Psoas muscle (tissue), 8 donors: Measurements from ENCODE around the gene LRRN2. TPM values are rescaled to one million over a fixed set of nuclear protein-coding genes. Genes with fewer than 3 reads are reported as not detected.

Experiments
- ATAC-seq, 4 donors: fragments of 200-7000 bp; cut with Tn5 transposase; one replicate each; pipeline ENCODE4 v1.9.1; 2020; ENCODE audit warnings: moderate library complexity in 3 of 4, mild to moderate bottlenecking in 2 of 4
- DNase-seq, 2 donors: peaks; one replicate each; pipeline ENCODE4 v3.0.0-alpha.2; 2020
- H3K27ac ChIP-seq: fragments of 200-600 bp; one replicate; pipeline ENCODE4 v1.8.0; 2022
- H3K27me3 ChIP-seq, 3 donors: fragments of 200-600 bp in 1 of 3; one replicate each; pipeline versions ENCODE4 v1.6.1 to v1.8.0; 2013 to 2022; ENCODE audit warnings: low read length in 2 of 3, mild to moderate bottlenecking in 2 of 3, moderate library complexity in 1 of 3; ENCODE audit not compliant: insufficient read depth in 3 of 3
- H3K36me3 ChIP-seq, 2 donors: fragments of 200-600 bp in 1 of 2; one replicate each; pipeline versions ENCODE4 v1.6.1 to v1.8.0; 2013 to 2022; ENCODE audit warnings: low read depth in 1 of 2, mild to moderate bottlenecking in 1 of 2, moderate library complexity in 1 of 2; ENCODE audit not compliant: insufficient read depth in 1 of 2
- H3K4me1 ChIP-seq: fragments of 200-600 bp; one replicate; pipeline ENCODE4 v1.8.0; 2022
- H3K4me3 ChIP-seq: fragments of 200-600 bp; one replicate; pipeline ENCODE4 v1.8.0; 2022; ENCODE audit warnings: mild to moderate bottlenecking
- H3K9me3 ChIP-seq: fragments of 200-600 bp; one replicate; pipeline ENCODE4 v1.8.0; 2022
- CTCF ChIP-seq: fragments of 200-600 bp; IDR thresholded peaks from one replicate; pipeline ENCODE4 v1.8.0; 2022; ENCODE audit warnings: antibody characterized with exemption
- WGBS, 3 donors: extraction: QIAGEN DNeasy Blood & Tissue Kit; methylation state at CpG; one replicate each; pipeline versions ENCODE4 v1.1.6 to v1.1.7; 2013; 5-methylcytosine and 5-hydroxymethylcytosine counted together
- intact Hi-C, 2 donors: fragments of 100-400 bp; cut with DNase I; formaldehyde crosslinking; loops; one replicate each; pipeline versions ENCODE4 v1.11.0 to v1.14.2; 2022
- polyA plus RNA-seq, 3 donors: library from polyadenylated mRNA; stranded (reverse); fragments of 200-250 nt; gene quantifications; one replicate each; pipeline ENCODE4 v1.2.3, GENCODE V29; 2013
- total RNA-seq, 4 donors: library from RNA; stranded (reverse); fragmentation: NEBNext Ultra II Directional in 2 of 4; extraction: Animal tissue kit (Norgen Biotek cat#: 25700) in 2 of 4; gene quantifications; one replicate each; pipeline versions ENCODE4 v1.2.1 to v1.2.4, GENCODE V29; 2021 to 2023
- donor health status: healthy with polysubstance abuse.
- donor health status: DM: no; HTN: no; CAD: no; lungs with moderate emphysema.
- donor health status: Bipolar disorder and iron deficiency.
- donor health status: healthy.
- donor health status: DM: yes; HTN: yes; CAD: no.
- donor health status: DM: no; HTN: no; CAD: no.
- donor health status: DM: no; HTN: no; CAD: no.
- donor health status: DM: yes; HTN: yes; CAD: no.

LRRN2 gene
- total and polyA plus RNA-seq, 7 donors, result 0.71 to 2.2 (median 0.94) TPM

- 86 to 90% (median 89%) methylated on average over 5 of the region's 5 CpGs for WGBS, 3 donors
Measured at GRCh38 chr1:204731985-204732575, 46.5 kb upstream of the LRRN2 start.

GRCh38 chr1:204731509-204731908 lies 46.0 kb upstream of the LRRN2 start:
- Histone ChIP-seq H3K4me3 (no peak overlapping the region), H3K27ac (no peak overlapping the region), H3K36me3 (no peaks in the 10 kb centered on the region), H3K27me3 (peaks cover 0 to 10% (median 0%) of the 10 kb centered on the region in 3 donors), H3K9me3 (no peaks in the 10 kb centered on the region), H3K4me1 (no peaks in the 10 kb centered on the region)
- no peak for ATAC-seq
- no peak for TF ChIP-seq CTCF
- intact Hi-C loops, result no loop called here
- DNase-seq, result no peak
- WGBS, 3 donors, result 54 to 62% (median 60%) methylated on average over 6 of the region's 6 CpGs

More at GRCh38 chr1:204731985-204732575, 46.5 kb upstream of the LRRN2 start:
- Histone ChIP-seq H3K4me1 (no peaks in the 10 kb centered on the region), H3K27ac (no peak overlapping the region), H3K27me3 (peaks cover 0 to 10% (median 0%) of the 10 kb centered on the region in 3 donors), H3K4me3 (no peak overlapping the region), H3K9me3 (no peaks in the 10 kb centered on the region), H3K36me3 (no peaks in the 10 kb centered on the region)
- DNase-seq (no peak), ATAC-seq (no peak)
- TF ChIP-seq CTCF, result no peak
- intact Hi-C loops, result no loop called here

- Histone ChIP-seq H3K36me3 (no peaks in the 10 kb centered on the region), H3K4me1 (no peaks in the 10 kb centered on the region), H3K9me3 (no peaks in the 10 kb centered on the region), H3K4me3 (no peak overlapping the region), H3K27me3 (peaks cover 0 to 10% (median 0%) of the 10 kb centered on the region in 3 donors), H3K27ac (no peak overlapping the region)
- no peak for TF ChIP-seq CTCF
- WGBS, 3 donors, result 49 to 52% (median 51%) methylated on average over 9 of the region's 9 CpGs
- intact Hi-C loops, result no loop called here
- ATAC-seq, result no peak
- DNase-seq, result no peak
Measured at GRCh38 chr1:204730826-204731459, 45.4 kb upstream of the LRRN2 start.

GRCh38 chr1:204729516-204729915 lies 44.0 kb upstream of the LRRN2 start:
- Histone ChIP-seq H3K27me3 (peaks cover 0 to 10% (median 0%) of the 10 kb centered on the region in 3 donors), H3K27ac (no peak overlapping the region), H3K4me3 (no peak overlapping the region), H3K9me3 (no peaks in the 10 kb centered on the region), H3K4me1 (no peaks in the 10 kb centered on the region), H3K36me3 (no peaks in the 10 kb centered on the region)
- ATAC-seq (no peak), DNase-seq (no peak)
- intact Hi-C loops, result loop anchor here in 1 of 2 donors (10.0 kb wide), 1 partner anchor 1925 kb away; no protein-coding TSS in a partner anchor
- WGBS, 3 donors, result 92 to 95% (median 92%) methylated on average over 7 of the region's 7 CpGs
- no peak for TF ChIP-seq CTCF
